Measurements from ENCODE around the gene FRMD4B.

DNA sequence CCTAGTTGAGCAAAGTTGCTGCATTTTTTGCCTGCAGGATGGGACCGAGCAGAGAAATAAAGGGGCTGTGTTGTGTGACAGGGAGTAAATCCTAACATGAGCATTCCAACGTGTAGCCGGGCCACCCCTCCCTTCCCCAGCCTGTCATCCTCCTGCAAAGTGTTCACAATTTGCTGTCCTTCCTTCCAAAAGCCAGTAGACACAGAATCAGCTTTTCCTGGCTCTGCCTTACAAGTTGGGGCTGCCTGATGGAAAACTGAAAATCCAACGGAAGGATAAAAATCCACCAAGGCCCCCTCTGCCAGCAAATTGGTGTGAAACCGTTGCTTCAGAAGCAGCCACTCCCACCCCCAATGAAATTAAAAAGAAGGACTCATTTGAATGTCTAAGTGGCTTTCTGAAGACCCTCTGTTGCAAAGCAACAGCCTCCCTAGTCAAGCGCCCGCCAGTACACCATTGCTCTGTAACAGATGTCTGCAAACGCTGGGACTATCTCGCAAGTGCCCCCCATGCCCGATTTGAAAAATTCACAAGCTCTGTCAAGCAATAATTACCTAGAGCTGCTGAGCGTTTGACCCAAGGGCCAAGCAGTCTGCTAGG, 665 bp downstream of the FRMD4B start:
- TF ChIP-seq, protein P1, sequence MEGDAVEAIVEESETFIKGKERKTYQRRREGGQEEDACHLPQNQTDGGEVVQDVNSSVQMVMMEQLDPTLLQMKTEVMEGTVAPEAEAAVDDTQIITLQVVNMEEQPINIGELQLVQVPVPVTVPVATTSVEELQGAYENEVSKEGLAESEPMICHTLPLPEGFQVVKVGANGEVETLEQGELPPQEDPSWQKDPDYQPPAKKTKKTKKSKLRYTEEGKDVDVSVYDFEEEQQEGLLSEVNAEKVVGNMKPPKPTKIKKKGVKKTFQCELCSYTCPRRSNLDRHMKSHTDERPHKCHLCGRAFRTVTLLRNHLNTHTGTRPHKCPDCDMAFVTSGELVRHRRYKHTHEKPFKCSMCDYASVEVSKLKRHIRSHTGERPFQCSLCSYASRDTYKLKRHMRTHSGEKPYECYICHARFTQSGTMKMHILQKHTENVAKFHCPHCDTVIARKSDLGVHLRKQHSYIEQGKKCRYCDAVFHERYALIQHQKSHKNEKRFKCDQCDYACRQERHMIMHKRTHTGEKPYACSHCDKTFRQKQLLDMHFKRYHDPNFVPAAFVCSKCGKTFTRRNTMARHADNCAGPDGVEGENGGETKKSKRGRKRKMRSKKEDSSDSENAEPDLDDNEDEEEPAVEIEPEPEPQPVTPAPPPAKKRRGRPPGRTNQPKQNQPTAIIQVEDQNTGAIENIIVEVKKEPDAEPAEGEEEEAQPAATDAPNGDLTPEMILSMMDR (conservative IDR thresholded peaks at IDR 0.05; ENCODE audit: low read length), result no peak
- TF ChIP-seq EZH2phosphoT487 (IDR thresholded peaks at IDR 0.05; ENCODE audit: borderline replicate concordance, low read depth, low read length), result no peak

Data from OCI-LY7 (cell line).